GM20000 (cell line): ENCODE measurements around the gene CERS6.
"Not testable (repeated sequence)": the region's sequence is repeated elsewhere in the genome, so short reads cannot be mapped to it uniquely, and the experiment has no call there.

Source experiments
- DNase-seq: peaks from one replicate; pipeline ENCODE4 v3.0.0; 2012; ENCODE audit warnings: low spot score
- TF ChIP-seq, protein P1 (sequence below): IDR thresholded peaks from 2 replicates; pipeline ENCODE4 v1.5.1; 2012; ENCODE audit warnings: mild to moderate bottlenecking, control low read depth; ENCODE audit errors: extremely low read depth, missing control alignments

The CERS6 gene

DNA sequence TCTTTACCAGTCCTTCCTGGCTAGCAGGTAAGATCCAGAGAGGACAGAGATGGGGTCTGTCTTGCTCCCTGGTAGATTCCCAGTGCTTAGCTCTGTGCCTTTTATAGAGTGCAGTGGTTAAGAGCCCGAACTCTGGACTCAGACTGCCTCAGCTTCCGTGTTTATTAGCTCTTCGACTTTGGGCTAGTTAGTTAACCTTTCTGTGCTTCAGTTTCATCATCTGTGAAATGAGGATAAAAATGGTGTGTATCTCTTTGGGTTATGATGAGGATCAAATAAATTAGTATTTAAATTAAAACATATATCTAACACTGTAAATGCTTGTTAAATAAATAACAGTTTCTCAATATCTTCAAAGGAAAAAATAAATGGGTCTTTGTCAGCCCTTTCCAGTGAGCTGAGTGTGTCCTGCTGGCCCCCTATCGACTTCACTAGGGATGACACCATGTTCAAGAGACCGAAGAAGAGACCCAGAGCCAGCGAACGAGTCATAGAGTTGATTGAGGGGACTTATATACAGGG lies 38.2 kb downstream of the CERS6 start:
- DNase-seq: no peak
- TF ChIP-seq, protein P1, sequence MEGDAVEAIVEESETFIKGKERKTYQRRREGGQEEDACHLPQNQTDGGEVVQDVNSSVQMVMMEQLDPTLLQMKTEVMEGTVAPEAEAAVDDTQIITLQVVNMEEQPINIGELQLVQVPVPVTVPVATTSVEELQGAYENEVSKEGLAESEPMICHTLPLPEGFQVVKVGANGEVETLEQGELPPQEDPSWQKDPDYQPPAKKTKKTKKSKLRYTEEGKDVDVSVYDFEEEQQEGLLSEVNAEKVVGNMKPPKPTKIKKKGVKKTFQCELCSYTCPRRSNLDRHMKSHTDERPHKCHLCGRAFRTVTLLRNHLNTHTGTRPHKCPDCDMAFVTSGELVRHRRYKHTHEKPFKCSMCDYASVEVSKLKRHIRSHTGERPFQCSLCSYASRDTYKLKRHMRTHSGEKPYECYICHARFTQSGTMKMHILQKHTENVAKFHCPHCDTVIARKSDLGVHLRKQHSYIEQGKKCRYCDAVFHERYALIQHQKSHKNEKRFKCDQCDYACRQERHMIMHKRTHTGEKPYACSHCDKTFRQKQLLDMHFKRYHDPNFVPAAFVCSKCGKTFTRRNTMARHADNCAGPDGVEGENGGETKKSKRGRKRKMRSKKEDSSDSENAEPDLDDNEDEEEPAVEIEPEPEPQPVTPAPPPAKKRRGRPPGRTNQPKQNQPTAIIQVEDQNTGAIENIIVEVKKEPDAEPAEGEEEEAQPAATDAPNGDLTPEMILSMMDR: no peak

DNA sequence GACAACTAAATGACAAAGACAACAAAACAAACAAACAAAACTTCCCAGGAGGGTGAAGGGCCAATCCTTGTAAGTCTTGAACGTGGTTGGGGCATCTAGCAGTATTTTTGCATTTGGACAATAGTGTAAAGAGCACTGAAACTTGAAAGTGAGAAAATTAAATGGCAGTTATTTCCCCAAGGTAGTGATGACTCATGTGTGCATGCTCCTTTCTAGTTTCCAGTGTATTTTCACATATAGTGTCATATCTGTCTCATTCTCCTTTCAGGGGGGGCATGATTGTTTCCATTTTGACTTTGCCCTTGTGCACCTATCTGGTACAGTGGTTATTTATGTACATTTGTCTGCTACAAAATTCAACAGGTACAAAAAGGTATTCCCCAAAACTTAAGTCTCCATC lies 39.5 kb downstream of the CERS6 start:
- TF ChIP-seq, protein P1: no peak
- DNase-seq: peak; percentile 48

DNA sequence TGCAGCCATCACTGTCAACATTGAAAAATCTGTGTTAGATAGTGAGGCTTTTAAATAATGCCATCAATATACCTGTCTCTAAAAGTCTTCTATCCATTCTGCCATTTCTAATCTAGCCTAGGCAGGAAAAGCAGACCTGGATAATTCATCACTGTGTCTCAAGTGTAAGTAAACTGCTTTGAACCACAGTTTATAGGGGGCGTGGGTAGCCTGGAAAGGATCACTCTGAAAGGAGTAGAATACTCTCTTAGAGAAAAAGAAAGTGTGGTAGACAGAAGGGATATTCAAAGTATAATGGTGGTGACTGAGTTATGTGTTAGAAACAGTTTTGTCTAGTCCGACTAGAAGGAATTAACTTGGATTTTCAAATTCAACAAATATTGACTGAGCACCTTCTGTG lies 40.8 kb downstream of the CERS6 start:
- DNase-seq: no peak
- TF ChIP-seq, protein P1: no peak

DNA sequence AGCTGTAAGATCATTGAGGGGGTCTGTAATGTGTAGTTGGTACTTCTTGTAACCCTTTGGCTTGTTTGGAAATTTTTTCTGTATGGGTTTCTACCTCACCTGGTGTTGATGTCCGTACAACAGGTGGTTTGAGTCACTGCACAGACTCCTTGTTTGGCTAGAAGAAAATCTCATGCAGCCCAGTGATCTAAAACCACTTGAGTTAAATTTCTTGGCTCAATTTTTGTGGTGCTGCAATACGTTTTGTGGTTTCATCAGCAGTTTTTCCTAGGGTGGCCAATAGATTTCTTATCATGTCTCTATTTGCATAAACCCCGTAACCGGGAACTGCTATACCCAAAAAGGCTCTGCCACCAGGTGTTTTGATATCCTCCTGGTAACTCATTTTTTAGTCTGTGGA lies 43.4 kb downstream of the CERS6 start:
- TF ChIP-seq, protein P1: no peak
- no peak for DNase-seq

DNA sequence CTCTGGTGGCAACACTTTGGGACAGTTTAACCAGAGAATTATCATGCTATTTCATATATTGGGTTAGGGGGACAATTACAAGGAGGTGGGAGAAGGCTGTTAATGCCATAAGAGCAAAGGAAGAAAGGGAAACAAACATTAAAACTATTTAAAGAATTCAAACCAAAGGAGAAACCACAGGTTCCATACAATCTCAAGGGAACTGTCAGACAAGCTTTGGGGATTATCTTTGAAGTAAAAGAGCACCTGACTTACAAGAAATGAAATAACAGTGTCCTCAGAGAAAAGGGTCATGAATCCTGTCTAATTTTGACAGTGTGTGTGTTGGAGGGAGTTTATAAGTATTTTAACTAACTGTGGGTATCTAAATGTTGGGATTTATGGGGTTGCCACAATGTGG lies 44.4 kb downstream of the CERS6 start:
- no peak for DNase-seq
- TF ChIP-seq, protein P1: no peak

DNA sequence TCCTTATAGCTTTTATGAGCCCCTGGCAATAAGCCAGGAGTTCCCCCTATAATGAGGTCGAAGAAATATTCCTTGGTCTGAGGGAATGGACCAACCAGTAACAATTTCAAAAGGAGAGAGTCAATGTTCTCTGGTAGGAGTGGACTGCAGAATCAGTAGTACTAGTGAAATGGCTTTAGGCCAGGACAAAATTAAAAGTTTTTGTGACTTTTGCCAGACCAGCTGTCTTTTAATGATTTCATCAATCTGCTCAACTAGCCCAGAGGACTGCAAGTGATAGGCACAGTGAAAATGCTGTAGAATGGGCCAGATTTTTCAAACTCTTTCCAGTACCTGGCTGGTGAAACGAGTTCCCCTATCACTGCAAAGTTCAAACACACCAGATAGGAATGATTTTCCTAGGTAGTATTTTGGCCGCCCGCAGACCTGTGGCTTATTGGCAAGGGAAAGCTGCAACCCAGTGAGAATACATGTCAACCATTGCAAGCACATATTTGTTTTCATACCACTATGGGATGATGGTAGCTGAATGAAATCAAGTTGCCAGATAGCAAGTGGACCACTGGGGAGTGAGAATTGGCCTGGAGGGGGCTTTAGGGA lies 45.5 kb downstream of the CERS6 start:
- DNase-seq: no peak
- TF ChIP-seq, protein P1: no peak

DNA sequence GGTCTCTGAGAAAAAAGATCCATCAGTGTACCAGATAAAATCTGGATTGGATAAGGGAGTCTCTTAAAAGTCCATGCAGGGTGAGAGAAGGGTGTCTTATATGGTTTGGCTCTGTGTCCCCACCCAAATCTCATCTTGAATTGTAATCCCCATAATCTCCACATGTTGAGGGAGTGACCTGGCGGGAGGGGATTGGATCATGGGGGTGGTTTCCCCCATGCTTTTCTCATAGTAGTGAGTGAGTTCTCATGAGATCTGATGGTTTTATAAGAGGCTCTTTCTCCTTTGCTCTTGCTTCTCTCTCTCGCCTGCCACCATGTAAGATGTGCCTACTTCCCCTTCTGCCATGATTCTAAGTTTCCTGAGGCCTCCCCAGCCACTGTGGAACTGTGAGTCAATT lies 46.8 kb downstream of the CERS6 start:
- not testable (repeated sequence) for DNase-seq

DNA sequence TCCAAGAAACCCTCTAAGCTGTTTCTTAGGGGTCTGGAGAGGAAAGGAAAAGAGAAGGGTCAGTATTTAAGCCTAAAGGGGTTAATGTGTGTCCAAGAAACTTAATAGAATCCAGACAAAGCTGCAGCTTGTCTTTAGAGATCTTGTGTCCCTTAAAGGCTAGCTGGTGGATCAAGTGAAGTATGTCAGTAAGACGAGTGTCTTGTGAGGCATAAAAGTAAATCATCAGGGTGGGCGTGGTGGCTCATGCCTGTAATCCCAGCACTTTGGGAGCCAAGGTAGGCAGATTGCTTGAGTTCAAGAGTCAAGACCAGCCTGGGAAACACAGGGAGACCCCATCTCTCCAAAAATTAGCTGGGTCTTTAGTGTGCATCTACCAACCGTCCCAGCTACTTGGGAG lies 47.8 kb downstream of the CERS6 start:
- TF ChIP-seq, protein P1: no peak
- DNase-seq: no peak
